KOPT-K1 (cell line): ENCODE results near the gene EIF4E2.
"Not testable (repeated sequence)": the region's sequence is repeated elsewhere in the genome, so short reads cannot be mapped to it uniquely, and the experiment has no call there.

Experiments used
- H3K27ac ChIP-seq: fragments of 200-600 bp; sonication (generic); 2 replicates; pipeline ENCODE4 v1.5.1; 2016; ENCODE audit warnings: antibody characterized with exemption, mild to moderate bottlenecking, low read depth, low read length; ENCODE audit not compliant: poor library complexity, severe bottlenecking
- H3K36me3 ChIP-seq: fragments of 200-600 bp; sonication (generic); 2 replicates; pipeline ENCODE4 v1.5.1; 2017; ENCODE audit warnings: antibody characterized with exemption, mild to moderate bottlenecking, low read length, moderate library complexity; ENCODE audit not compliant: insufficient read depth
- H3K9me3 ChIP-seq: fragments of 200-600 bp; sonication (generic); 2 replicates; pipeline ENCODE4 v1.5.1; 2017; ENCODE audit warnings: antibody characterized with exemption, low read length, mild to moderate bottlenecking; ENCODE audit not compliant: insufficient read depth, poor library complexity, severe bottlenecking

EIF4E2 gene

GRCh38 chr2:232528746-232529460, 21.6 kb upstream of the EIF4E2 start:
- no peaks in the 10 kb centered on the region for H3K36me3 ChIP-seq
- no peaks in the 10 kb centered on the region for H3K9me3 ChIP-seq
- no peak overlapping the region for H3K27ac ChIP-seq

- no peaks in the 10 kb centered on the region for H3K36me3 ChIP-seq
- H3K9me3 ChIP-seq: no peaks in the 10 kb centered on the region
- no peak overlapping the region for H3K27ac ChIP-seq
Measured at GRCh38 chr2:232529806-232530547, 20.5 kb upstream of the EIF4E2 start.

- Histone ChIP-seq H3K36me3 (no peaks in the 10 kb centered on the region), H3K9me3 (no peaks in the 10 kb centered on the region), H3K27ac (no peak overlapping the region)
Measured at GRCh38 chr2:232530626-232531260, 19.7 kb upstream of the EIF4E2 start.

GRCh38 chr2:232532419-232532818, 18.1 kb upstream of the EIF4E2 start:
- Histone ChIP-seq H3K36me3 (no peaks in the 10 kb centered on the region), H3K27ac (no peak overlapping the region), H3K9me3 (no peaks in the 10 kb centered on the region)

- not testable (repeated sequence) for H3K27ac ChIP-seq, H3K9me3 ChIP-seq, H3K36me3 ChIP-seq
Measured at GRCh38 chr2:232532821-232533220, 17.7 kb upstream of the EIF4E2 start.

GRCh38 chr2:232533944-232534710, 16.4 kb upstream of the EIF4E2 start:
- no peak overlapping the region for H3K27ac ChIP-seq
- H3K36me3 ChIP-seq: no peaks in the 10 kb centered on the region
- no peaks in the 10 kb centered on the region for H3K9me3 ChIP-seq

- no peak overlapping the region for H3K27ac ChIP-seq
Measured at GRCh38 chr2:232534940-232535651, 15.4 kb upstream of the EIF4E2 start.

GRCh38 chr2:232535761-232536530, 14.5 kb upstream of the EIF4E2 start:
- Histone ChIP-seq H3K27ac (no peak overlapping the region), H3K36me3 (no peaks in the 10 kb centered on the region), H3K9me3 (no peaks in the 10 kb centered on the region)

More at GRCh38 chr2:232534940-232535651, 15.4 kb upstream of the EIF4E2 start:
- Histone ChIP-seq H3K36me3 (no peaks in the 10 kb centered on the region), H3K9me3 (no peaks in the 10 kb centered on the region)

- Histone ChIP-seq H3K9me3 (no peaks in the 10 kb centered on the region), H3K36me3 (no peaks in the 10 kb centered on the region), H3K27ac (no peak overlapping the region)
Measured at GRCh38 chr2:232537079-232537478, 13.4 kb upstream of the EIF4E2 start.

- Histone ChIP-seq H3K36me3 (no peaks in the 10 kb centered on the region), H3K9me3 (no peaks in the 10 kb centered on the region), H3K27ac (no peak overlapping the region)
Measured at GRCh38 chr2:232537499-232537898, 13.0 kb upstream of the EIF4E2 start.

- Histone ChIP-seq H3K27ac (no peak overlapping the region), H3K9me3 (no peaks in the 10 kb centered on the region), H3K36me3 (peaks cover 10% of the 10 kb centered on the region)
Measured at GRCh38 chr2:232538671-232539070, 11.8 kb upstream of the EIF4E2 start.

GRCh38 chr2:232539298-232540231, 10.9 kb upstream of the EIF4E2 start, which contains the start of gene CHRNG:
Gene CHRNG, plus strand, starts transcription at chr2:232539692. Its CDS starts 56 bp downstream, at chr2:232539748.
- no peak within 1 kb of the TSS for H3K27ac ChIP-seq

GRCh38 chr2:232540441-232541041, 9.9 kb upstream of the EIF4E2 start:
- Histone ChIP-seq H3K36me3 (peaks cover 25% of the 10 kb centered on the region), H3K27ac (no peak overlapping the region), H3K9me3 (no peaks in the 10 kb centered on the region)

More at GRCh38 chr2:232539298-232540231, 10.9 kb upstream of the EIF4E2 start, which contains the start of gene CHRNG:
- H3K36me3 ChIP-seq: peaks cover 19% of the 10 kb centered on the region
- H3K9me3 ChIP-seq: no peaks in the 10 kb centered on the region
